Measurements from ENCODE around the gene ARHGAP42.
"Not testable (repeated sequence)": the region's sequence is repeated elsewhere in the genome, so short reads cannot be mapped to it uniquely, and the experiment has no call there.

ARHGAP42 gene
- 0 to 0.40 reads per million in 2 donors for total RNA-seq

DNA sequence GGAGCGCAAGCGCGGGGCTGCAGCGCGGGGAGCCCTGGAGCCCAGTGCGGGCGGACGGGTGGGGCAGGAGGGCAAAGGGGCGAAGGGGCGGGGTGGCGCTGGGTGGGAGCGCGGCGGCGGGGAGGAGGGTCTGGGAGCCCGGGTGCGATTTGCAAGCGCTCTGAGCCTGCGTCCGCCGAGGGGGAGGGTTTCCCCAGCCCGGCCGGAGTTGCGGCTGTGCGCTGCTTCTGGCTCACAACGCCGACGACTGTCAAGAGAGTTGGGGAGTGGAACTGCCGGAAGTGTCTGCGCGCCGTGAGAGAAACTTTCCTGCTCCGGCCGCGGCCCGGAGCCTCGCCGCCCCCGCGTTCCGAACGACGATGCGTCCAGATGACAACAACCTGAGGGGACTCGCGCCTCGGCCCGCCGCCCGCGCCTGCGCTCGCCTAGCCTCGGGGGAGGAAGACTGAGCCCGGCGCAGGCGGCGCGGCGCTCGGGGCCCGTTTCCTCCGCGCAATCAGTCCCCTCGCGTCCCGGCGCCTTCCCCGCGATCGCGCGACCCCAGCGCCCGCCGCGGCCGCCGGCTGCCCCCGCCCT is at the start of gene ARHGAP42:
Gene ARHGAP42, plus strand, starts transcription at position 235 of the 576 bp plus-strand sequence. CDS start 391 bp downstream, outside the sequence.
- peak in 1 of 5 experiments; percentile 44 for DNase-seq

- no peak for DNase-seq
Observed at GRCh38 chr11:100637706-100638105, 49.4 kb upstream of the ARHGAP42 start.

GRCh38 chr11:100638648-100639047 is 48.4 kb upstream of the ARHGAP42 start:
- no peak for DNase-seq

- no peak for DNase-seq
Observed at GRCh38 chr11:100639140-100639539, 47.9 kb upstream of the ARHGAP42 start.

GRCh38 chr11:100640071-100640470 is 47.0 kb upstream of the ARHGAP42 start:
- no peak for DNase-seq

GRCh38 chr11:100640646-100641045 is 46.4 kb upstream of the ARHGAP42 start:
- no peak for DNase-seq

DNA sequence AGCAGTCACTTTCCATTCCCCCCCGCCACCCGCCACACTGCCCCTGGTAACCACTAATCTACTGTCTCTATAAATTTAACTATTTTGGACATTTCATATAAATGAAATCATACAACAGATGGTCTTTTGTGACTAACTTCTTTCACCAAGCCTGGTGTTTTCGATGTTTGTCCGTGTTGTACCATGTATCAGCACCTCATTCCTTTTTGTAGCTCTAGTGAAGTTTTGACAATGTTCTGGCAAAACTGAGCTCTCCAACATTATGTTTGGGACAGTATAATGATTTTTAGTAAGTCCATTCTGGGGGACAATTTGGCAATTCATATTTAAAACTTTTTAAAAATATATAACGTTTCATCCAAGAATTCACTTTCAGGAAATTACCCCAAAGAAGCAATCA is 45.6 kb upstream of the ARHGAP42 start:
- no peak for DNase-seq

- peak in 1 of 5 experiments; percentile 2 for DNase-seq
Observed at GRCh38 chr11:100646545-100646944, 40.5 kb upstream of the ARHGAP42 start.

- DNase-seq = no peak
Observed at GRCh38 chr11:100647861-100648260, 39.2 kb upstream of the ARHGAP42 start.

- DNase-seq = no peak
Observed at GRCh38 chr11:100663583-100663982, 23.5 kb upstream of the ARHGAP42 start.

DNA sequence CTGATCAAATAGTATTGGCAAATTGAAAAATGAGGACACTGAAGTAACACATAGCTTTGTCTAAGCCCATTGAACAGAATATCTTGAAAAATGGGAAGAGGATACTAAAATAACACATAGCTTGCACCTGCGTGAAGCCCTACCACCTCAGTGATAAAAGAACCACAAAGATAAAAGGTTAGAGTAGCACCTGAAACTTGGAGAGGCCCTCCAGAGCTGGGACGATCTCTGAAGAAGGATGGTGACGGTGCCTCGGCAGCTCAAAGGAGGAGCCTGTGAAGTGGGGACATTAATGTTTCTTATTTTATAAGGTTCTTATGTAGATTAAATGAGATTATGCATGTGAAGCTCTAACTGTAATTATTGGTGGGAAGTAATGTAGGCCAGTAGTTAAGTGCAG is 23.1 kb upstream of the ARHGAP42 start:
- DNase-seq = no peak

- DNase-seq = not testable (repeated sequence)
Observed at GRCh38 chr11:100666816-100667215, 20.3 kb upstream of the ARHGAP42 start.

DNA sequence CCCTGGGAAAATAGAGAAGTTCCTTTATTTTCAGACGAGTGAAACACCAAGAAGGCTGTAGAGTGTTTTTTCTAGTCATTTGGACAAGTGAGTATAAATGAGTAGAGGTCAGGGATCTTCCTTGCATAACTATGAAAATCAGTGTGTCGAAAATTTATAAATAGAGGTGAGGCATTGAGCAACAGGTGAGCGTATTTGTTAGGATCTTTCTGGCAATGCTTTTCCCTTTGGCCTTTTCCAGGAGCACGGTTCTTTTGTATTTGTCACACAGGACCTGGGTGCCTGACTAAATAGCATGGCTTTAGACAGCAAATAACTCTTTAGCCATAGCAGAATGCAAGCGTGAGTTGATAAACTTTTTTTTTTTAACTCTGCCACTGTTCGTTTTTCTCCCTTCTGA is 19.6 kb upstream of the ARHGAP42 start:
- DNase-seq = no peak

- no peak for DNase-seq
Observed at GRCh38 chr11:100670140-100670539, 16.9 kb upstream of the ARHGAP42 start.

DNA sequence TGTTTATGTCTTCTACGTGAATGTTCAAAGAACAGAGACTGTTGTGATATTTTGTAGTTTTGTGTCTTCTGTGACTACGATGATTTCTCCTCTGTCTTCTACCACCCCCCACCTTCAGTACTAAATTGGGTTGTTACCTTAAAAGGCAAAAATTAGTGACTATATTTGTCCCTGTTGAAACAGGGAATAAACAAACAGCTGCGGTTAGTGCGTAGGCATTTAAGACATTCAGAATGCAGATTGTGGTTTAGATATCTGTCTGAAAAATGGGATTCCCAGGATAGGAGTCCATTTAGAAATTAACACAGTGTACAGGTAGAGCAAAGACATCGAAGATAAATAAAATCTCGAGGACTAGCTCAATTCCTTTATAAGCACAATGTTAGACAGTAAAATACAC is 15.6 kb upstream of the ARHGAP42 start:
- no peak for DNase-seq

DNA sequence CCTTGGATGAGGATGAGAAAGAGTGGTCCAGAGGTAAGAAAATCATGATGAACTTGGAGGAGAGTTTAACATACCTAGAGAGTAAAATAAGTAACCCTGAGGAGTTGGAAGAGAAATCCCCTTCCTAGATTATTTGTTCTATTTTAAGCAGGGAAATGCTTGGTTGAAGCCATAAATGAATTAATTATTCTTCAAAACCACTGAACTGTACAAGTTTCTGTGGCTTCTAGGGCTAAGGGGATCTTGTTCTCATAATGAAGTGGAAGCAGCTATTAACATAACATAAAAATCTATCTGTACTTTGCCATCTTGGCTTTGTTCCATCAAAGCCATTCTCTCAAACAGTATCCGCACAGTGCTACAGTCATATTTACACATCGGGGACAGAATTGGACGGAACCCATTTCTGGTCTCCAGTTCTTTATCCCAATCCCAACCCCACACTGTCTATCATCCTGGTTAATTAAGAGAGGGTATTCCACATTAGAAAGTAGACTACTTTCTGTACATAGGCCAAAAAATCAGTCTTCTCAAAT is 14.5 kb upstream of the ARHGAP42 start:
- no peak for DNase-seq

DNA sequence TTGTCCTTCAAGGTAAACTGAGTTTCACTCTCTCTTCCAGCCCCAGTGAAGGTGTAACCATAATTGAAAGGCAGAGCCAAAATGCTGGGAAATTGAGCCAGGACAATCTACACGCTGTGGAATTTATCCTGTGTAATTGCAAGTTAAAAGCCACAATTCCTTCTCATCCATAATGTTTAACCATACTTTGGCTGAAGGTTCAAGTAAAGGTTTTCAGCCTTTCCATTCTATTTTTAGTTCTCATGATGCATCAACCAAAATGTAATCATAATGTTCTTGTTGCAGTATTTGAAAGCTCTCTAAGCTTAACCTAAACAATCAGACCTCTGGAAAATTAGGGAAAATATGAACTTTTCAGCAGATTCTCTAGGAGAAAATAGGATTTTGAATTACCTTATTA is 14.0 kb upstream of the ARHGAP42 start:
- DNase-seq = no peak

GRCh38 chr11:100674212-100674611 is 12.9 kb upstream of the ARHGAP42 start:
- no peak for DNase-seq

DNA sequence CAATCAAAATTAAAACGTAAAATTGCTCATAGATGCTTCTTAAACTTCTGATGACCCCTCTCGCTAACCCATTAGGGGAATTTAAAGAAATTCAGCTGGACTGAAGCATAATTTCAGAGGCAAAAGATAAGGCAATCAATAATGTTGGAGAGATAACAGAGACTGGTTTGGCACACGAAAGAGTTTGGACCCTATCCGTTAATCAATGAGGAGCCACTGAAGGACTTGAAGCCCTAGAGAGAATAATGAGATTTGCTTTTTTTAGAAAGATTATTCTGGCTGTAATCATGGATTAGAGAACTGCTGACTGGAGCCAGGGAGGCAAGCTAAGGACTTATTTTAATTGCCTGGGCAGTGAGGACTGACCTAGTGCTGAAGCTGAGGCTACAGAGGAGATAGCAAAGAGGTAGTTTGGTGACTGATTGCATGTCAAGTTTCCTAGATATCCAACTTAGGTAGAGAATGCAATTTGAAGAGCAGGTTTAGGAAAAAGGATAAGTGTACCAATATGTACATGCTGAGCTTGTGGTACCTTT is 11.9 kb upstream of the ARHGAP42 start:
- no peak for DNase-seq

GRCh38 chr11:100676901-100677300 is 10.2 kb upstream of the ARHGAP42 start:
- DNase-seq = no peak

DNA sequence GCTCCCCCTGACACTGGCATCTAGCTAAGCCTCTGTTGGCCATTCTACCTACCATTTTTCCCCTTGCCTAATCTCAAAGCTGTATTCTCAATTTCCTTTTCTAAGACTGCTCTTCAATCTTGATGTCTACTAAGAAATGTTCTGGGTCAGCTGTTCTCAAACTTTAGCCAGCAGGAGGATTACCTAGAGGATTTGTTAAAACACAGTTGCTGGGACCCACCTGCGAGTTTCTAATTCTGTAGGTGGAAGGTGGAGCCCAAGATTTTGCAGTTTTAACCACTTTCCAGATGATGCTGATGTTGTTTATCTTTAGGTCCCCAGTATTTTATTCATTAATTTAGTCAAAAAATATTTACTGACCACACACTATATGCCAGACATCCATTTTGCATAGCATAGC is 9.3 kb upstream of the ARHGAP42 start:
- DNase-seq = no peak

- no peak for DNase-seq
Observed at GRCh38 chr11:100680070-100680469, 7.0 kb upstream of the ARHGAP42 start.

GRCh38 chr11:100681064-100681502 is 6.0 kb upstream of the ARHGAP42 start:
- peak in 1 of 5 experiments; percentile 42 for DNase-seq

DNA sequence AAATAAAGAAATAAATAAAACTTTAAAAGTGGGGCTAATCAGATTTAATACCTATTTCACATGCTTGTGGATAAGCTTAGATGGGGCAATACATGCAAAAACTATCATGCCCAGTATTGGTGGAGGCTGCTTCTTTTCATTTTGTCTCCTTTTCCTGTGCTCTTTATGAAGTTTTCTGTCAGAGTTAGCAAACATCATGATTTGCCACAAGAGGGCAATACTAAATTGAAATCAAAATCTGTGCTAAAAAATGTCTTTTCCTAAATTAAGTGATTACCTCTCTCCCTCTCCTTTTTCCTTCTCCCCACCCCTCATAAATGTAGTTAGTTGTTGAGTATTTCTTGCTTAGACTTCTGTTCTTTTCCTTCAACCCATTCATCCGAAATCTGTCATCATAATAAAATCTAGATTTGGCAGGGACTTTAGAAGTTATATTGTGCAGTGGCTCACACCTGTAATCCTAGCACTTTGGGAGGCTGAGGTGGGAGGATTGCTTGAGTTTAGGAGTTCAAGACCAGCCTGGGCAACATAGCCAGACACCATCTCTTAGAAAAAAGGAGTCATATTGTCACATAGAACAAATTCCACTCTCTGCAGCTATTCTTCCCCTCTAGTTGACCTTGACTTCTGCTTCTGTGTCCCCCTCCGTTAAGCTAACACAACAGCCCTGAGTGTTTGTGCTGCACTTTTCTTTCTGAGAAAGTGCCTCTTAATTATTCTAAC is 4.7 kb upstream of the ARHGAP42 start:
- DNase-seq = no peak
